T1000 (cell line): ENCODE results near the gene CNNM3.

Experiments
- DNase-seq: peaks from one replicate; lab custom pipeline; 2025; ENCODE audit warnings: mixed read lengths; lab: John Stamatoyannopoulos, UW

The CNNM3 gene

DNA sequence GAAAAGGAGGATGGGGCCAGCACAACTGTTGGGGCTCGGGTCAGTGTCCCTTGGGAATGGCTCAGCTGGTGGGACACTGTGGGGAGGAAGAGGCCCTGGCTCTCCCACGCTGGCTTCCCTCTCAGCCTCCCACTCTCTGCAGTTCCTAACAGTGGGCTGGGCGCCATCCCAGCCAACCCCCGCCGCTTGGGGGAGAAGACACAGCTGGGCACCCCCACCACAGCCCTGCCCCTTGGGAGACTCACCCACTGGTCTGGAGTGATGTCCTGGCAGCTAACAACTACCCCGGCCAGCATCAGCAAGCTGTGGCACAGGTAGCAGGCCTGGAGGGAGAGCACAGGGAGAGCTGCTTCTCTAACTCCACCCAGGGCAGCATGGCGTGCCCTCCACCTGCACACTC is 62.1 kb downstream of the CNNM3 start:
- no peak for DNase-seq

DNA sequence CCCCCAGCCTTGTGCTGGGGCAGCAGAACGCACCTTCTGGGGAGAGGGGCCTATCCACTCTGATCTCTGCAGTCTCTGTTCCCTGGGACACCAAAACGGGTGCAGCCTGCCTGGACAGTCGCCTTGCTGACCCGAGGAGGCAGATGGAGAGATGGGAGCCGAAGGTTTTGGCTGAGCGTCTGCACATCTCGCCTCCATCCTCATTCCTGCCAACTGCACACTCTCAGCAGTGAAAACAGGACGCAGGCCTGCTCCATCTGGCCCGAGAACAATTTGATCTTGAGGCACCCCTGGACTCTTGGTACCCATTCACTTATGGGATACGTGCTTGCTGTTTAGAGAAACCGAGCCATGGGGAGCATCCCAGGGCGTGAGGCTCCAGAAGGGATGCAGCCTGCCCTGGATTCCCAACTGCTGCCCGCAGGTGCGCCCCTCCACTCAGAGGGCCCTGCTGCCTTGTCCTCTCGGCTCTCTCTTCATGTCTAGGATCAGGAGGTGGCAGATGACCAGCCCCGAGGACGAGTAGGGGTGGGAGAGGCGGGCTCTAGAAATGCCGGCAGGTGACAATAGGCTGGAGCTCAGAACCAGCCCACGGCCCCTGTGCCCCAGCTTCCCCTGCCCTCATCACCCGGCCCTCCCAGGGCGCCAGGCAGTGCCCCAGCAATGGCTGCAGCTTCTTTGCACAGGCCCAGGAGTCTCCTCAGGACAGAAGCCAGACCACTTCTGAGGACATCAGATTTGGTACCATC is 62.9 kb downstream of the CNNM3 start:
- no peak for DNase-seq

DNA sequence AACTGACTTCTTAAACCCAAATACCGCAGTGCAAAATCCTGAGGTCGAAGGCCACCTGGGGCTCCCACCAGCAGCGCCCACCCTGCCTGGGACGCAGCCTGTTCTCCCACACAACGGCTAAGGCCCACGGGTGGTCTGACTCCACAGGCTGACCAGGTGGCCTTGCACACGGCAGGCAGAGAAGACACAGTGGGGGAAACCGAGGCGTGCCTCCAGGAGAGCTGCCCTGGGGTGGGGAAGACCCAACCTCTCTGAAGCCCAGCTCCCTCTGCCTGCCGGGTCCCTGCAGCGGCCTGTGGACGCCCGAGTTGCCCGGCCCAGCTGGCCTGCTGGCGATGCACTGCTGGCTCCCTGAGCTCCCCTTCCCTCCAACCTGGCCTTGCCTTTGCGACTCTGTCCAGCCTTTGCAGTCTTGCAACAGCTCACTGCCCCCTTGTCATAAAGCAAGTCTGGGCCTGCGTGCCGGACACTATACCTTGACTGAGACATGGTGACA is 63.5 kb downstream of the CNNM3 start:
- no peak for DNase-seq

DNA sequence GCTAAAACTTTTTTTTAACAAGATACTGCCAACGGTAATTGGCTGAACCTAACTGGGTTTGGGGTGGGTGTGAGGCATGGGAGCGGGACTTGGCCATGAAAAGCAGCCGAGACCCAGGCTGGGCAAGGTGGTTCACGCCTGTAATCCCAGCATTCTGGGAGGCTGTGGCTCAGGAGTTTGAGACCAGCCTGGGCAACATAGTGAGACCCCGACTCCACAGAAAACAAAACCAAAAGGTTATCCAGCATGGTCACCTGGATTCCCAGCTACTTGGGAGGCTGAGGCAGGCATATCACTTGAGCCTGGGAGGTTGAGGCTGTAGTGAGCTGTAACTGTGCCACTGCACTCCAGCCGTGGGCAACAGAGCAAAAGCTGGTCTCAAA is 64.8 kb downstream of the CNNM3 start:
- DNase-seq = no peak

DNA sequence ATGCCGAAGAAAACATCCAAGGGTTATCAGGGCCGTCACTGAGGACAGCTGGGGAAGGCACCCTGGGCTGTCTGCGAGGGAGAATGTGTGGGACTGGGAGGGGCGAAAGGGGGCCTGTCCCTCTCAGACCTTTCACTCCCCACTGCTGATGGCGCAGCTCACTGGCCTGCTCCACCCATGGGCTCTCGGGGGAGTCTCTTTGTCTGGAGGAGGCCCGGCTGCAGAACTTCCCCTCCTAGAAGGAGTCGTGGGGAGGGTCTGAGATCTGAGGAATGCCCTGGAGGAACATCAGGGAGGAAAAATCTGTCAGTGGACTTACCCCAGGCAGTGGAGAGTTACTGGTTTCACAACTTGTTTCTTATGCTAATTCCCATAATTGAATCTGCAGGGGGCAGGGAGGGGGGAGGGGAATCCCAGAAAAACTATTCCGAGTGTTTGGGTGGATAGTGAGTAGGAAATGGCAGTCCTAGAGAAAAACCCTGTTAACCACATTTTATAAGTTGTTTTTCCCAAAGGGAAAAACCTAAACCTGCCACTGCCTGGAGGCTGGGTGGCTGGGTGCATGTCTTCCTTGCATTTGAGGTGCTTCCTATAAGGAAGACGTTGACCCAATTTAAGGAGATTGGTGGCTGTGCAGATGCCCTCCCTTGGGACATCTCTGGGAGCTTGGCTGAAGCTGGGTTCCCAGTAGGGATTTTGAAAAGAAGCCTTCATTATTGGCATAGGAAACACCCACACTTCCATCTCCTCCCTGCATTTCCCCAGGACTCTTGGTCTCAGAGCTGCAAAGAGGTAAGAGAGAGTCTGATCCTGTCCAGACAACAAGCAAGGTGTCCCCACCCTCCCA is 65.5 kb downstream of the CNNM3 start:
- no peak for DNase-seq

DNA sequence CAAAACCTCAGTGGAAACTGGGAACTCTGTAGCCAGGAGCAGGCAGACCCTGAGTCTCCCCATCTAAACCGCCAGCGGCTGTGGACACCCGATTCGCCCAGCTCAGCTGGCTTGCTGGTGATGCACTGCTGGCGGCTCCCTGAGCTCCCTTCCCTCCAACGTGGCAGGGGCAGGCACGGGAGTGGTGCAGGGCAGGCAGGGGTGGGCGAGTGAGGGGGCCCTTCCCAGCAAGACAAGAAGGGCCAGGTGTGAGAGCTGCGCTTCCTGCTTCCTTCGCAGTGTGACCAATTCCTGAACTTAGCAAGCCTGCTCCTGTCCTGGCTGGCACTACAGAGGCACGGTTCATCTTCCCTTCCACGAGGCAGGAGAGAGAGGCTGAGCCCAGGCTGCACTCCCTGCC is 66.2 kb downstream of the CNNM3 start:
- no peak for DNase-seq

DNA sequence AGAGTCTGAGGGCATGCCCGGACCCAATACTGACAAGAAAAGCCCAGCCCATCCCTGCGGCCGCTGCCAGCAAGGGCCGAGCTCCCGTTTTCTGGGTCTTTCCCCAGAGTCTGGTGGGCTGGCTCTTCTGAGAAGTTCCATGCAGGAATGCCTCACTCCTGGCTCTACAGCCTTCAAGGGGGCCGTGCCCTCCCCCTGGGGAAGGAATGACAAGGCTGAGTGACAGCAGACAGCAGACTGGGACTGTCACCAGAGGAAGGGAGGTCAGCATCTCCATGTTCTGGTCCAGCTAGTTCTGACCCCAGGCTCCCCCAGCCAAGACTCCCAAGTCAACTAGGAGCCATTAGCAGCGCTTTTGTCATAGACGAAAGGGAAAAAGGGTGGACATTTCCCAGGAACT is 66.8 kb downstream of the CNNM3 start:
- no peak for DNase-seq

DNA sequence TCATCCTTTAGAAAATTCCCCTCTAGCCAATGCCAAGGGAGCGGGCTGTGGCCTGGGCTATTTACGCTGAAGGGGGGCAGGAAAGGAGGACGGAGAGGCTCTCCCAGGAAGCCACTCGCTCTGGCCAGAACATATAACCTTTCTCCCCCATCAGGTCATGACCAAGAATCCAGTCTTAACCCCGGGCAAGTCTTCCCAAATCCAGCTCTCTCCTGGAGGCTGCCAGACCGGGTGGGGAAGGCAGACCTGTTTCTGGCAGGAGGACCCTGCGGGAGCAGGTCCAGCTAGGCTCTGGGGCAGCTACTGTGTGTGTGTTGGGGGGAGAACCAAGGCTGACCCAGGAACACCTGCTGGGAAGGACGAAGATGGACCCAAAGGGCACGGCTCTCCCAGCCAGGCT is 67.2 kb downstream of the CNNM3 start:
- no peak for DNase-seq
